HT-29 (cell line): ENCODE results near the gene RNF224. TPM values are rescaled to one million over a fixed set of nuclear protein-coding genes. Genes with fewer than 3 reads are reported as not detected.

Experiments
- DNase-seq: peaks from one replicate; pipeline ENCODE4 v3.0.0-alpha.2; 2015; ENCODE audit warnings: low spot score
- total RNA-seq: library from RNA; depleted of rRNA; stranded (reverse); fragments of >200 nt; shearing (Covaris generic); gene quantifications from 2 replicates; pipeline ENCODE4 v1.2.3, GENCODE V29; 2014

Gene RNF224
- total RNA-seq, 1 experiment from 2014 or later, result 0.38 TPM

GRCh38 chr9:137226338-137227053, 806 bp upstream of the RNF224 start:
- no peak for DNase-seq

- DNase-seq, result no peak
These were observed 677 bp downstream of the RNF224 start for GRCh38 chr9:137227853-137228505.

- DNase-seq, result no peak
These were observed 1.2 kb downstream of the RNF224 start for GRCh38 chr9:137228506-137228967.

- no peak for DNase-seq
These were observed 1.9 kb downstream of the RNF224 start for GRCh38 chr9:137228968-137229896.

- no peak for DNase-seq
These were observed 2.8 kb downstream of the RNF224 start for GRCh38 chr9:137229903-137230704.

- DNase-seq, result no peak
These were observed 3.5 kb downstream of the RNF224 start, which contains the start of gene SLC34A3 for GRCh38 chr9:137230705-137231371. Gene SLC34A3 (plus strand): TSS chr9:137230901. CDS start chr9:137231703, 802 bp downstream.

- no peak for DNase-seq
These were observed 4.2 kb downstream of the RNF224 start for GRCh38 chr9:137231372-137232039.

- no peak for DNase-seq
These were observed 4.8 kb downstream of the RNF224 start for GRCh38 chr9:137232101-137232500.

GRCh38 chr9:137232510-137232909, 5.2 kb downstream of the RNF224 start:
- no peak for DNase-seq

GRCh38 chr9:137233143-137233980, 6.1 kb downstream of the RNF224 start:
- peak; percentile 57 for DNase-seq

- no peak for DNase-seq
These were observed 6.9 kb downstream of the RNF224 start for GRCh38 chr9:137234055-137234697.

GRCh38 chr9:137234758-137235423, 7.6 kb downstream of the RNF224 start:
- DNase-seq, result no peak

GRCh38 chr9:137235424-137236237, 8.3 kb downstream of the RNF224 start:
- no peak for DNase-seq

- peak; percentile 88 for DNase-seq
These were observed 9.1 kb downstream of the RNF224 start for GRCh38 chr9:137236238-137236935.

GRCh38 chr9:137236936-137237421, 9.7 kb downstream of the RNF224 start:
- DNase-seq, result no peak
